Neural progenitor cell (in vitro differentiated cells): ENCODE measurements around the gene PPAT.
"Not testable (repeated sequence)": the region's sequence is repeated elsewhere in the genome, so short reads cannot be mapped to it uniquely, and the experiment has no call there.

ENCODE experiments used
- EZH2 ChIP-seq: fragments of 200-600 bp; sonication (generic); IDR thresholded peaks from 2 replicates; pipeline ENCODE4 v1.6.1; 2017; ENCODE audit warnings: antibody characterized with exemption, mild to moderate bottlenecking, moderate library complexity
- TF ChIP-seq, protein P1 (sequence below): fragments of 200-600 bp; sonication (generic); IDR thresholded peaks from 2 replicates; pipeline ENCODE4 v1.5.1; 2017; ENCODE audit warnings: antibody characterized with exemption, mild to moderate bottlenecking

DNA sequence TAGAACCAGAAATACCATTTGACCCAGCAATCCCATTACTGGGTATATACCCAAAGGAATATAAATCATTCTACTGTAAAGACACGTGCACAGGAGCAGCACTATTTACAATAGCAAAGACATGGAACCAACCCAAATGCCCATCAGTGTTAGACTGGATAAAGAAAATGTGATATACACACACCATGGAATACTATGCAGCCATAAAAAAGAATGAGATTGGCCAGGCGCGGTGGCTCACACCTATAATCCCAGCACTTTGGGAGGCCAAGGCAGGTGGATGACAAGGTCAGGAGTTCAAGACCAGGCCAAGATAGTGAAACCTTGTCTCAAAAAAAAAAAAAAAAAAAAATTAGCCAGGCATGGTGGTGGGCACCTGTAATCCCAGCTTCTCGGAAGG lies 14.1 kb upstream of the PPAT start:
- TF ChIP-seq, protein P1, sequence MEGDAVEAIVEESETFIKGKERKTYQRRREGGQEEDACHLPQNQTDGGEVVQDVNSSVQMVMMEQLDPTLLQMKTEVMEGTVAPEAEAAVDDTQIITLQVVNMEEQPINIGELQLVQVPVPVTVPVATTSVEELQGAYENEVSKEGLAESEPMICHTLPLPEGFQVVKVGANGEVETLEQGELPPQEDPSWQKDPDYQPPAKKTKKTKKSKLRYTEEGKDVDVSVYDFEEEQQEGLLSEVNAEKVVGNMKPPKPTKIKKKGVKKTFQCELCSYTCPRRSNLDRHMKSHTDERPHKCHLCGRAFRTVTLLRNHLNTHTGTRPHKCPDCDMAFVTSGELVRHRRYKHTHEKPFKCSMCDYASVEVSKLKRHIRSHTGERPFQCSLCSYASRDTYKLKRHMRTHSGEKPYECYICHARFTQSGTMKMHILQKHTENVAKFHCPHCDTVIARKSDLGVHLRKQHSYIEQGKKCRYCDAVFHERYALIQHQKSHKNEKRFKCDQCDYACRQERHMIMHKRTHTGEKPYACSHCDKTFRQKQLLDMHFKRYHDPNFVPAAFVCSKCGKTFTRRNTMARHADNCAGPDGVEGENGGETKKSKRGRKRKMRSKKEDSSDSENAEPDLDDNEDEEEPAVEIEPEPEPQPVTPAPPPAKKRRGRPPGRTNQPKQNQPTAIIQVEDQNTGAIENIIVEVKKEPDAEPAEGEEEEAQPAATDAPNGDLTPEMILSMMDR = not testable (repeated sequence)
- TF ChIP-seq EZH2 = not testable (repeated sequence)
